Fibroblast of skin of abdomen (primary cell): ENCODE results near the gene TMEM129.
"Not testable (repeated sequence)": the region's sequence is repeated elsewhere in the genome, so short reads cannot be mapped to it uniquely, and the experiment has no call there.

Source experiments
- DNase-seq: peaks from one replicate; pipeline ENCODE4 v3.0.0-alpha.2; 2013

The TMEM129 gene

DNA sequence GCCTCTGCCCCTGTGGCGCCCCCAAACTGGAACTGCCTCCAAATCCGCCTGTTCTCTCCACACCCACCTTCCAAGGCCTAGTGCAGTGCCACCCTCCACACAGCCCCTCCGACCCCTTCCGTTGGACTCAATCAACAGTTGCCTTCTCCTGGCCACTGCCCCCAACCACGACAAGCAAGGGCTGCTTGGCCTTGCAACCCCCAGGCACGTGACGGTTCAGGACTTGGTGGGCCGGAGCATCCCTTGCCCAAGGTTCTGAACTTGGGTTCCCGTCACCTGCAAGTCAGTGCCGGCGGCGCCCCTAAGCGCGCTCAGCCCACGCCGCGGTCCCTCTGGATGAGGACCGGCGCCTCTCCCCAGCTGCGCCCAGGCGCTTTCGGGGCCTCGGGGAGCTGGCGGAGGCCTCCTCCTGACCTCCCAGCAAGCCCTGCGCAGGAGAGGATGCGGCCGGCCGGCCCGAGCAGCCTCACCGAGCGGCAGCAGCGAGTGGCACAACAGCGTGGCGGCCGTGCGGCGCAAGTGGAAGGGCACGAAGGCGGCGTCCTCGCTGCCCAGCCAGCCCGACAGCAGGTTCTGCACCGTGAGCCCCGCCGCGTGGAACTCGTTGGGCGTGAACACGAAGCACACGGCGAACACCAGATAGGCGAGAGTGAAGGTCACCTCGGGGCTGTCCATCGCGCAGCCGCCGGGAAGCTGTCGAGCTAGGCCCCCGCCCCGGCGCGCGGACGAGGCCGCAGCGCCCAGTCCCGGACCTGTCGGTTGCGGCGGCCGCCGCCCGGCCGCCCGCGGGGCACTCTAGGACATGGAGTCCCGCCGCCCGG, 750 bp downstream of the TMEM129 start:
- peak; percentile 16 for DNase-seq

DNA sequence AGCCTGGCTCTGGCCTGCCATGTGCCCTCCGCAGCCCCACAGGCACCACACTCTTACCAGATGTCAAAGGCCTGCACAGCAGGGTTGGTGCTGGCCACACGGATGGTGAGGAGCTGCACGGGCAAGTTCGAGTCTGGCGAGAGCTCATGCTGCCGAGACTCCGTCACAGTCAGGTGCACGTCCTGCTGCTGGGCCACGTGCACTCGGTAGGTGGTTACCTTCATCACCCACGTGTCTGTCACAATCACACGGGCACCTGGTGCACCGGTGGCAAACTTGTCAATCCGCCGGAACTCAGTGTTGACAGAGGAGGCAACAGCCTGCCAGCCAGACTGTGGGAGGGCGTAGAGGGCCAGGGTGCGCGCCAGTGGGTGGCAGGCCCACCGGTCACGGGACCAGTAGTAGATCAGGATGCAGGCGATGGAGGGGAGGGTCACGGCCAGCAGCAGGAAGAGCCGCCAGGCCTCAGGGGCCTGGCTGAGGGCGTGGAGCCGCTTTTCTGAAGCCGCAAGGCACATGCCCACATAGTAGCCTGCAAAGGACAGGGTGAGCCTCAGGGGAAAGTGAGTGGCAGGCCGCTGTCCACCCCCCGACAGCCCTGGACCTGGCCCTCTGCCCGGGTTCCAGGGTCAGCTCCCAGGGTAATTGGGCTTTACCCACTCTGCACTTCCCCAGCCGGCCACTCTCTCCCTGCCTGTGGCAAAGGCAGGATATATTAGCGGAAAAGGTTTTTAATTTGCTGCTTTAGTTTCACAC, 2.9 kb downstream of the TMEM129 start:
- no peak for DNase-seq

DNA sequence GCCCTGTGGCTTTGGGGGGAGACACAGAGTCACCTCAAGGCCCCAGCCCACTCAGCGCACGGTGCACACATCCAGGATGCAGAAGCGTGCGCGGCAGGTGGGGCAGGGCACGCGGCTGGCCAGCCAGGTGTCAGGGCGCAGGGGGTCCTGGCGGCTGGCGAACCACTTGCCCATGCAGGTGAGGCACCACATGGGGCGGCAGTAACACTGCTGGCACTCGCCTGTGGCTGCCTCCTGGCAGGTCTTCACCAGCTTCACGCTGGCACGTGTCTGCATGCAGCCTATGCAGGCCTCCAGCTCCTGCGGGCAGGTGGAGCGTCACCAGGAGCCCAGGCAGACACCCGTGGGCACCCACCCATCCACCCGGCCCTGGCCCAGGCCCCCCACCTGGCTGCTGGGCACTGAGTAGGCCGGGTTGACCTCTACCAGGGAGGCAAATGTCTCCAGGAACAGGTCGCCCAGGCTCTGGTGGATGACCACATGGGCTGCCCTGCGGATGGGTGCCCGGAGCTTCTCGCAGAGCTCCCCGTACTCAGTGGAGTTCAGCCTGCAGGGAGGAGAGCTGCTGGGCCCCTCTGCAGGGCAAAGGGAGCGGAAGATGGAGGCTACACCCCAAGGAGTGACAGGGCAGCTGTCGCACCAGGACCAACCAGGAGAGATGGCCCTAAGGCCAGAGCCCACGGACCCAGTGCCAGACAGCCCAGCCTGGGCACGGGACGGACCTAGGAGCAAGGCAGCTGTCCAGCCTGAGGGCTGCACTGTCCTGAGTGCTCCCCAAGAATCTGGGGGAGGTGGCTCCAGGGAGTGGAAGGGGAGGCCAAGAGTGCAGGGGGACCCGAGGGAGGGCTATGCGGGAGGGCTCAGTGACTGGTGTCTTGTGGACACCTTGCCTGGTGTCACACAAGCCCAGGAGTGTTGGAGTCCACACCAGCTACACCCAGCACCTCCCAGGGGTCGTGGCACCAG, 3.7 kb downstream of the TMEM129 start:
- no peak for DNase-seq

DNA sequence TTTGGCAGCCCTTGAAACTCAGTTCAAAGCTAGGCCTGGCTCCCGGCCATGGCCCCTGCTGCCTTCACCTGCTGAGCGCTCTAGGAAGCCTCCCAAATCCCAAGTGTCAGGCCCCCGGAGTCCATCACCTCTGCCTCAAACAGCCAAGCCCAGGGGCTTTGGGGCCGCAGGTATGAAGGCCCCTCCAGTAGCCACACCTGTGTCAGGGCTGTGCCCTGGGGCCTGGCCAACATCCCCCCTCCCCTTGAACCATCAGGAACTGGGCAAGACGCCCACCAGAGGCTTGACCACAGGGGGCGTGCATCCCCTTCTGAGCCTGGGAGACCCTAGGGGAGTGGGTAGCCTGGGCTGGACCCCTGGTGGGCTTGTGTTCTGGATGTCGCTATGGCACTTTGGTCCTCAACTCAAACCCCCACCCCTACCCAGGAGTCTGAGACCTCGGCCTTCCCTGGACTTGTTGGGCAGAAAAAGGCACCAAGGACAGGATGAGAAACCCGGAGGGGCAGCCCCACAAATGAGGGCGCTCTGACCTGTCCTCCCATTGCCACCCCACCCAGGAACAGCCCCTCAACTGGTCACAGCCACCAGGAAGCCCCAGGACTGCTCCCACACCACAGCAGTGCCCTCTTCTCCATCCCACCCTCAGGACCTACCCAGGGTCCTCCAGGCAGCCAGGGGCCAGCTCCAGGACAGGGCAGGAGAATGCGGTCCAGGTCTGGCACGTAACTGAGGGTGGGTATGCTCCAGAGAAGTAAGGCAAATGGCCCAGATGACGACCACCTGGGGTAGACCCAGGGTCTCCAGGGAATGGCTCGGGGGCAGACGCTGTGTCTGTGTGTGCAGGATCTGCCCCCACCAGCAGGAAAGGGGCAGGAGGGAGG, 4.8 kb downstream of the TMEM129 start:
- no peak for DNase-seq

DNA sequence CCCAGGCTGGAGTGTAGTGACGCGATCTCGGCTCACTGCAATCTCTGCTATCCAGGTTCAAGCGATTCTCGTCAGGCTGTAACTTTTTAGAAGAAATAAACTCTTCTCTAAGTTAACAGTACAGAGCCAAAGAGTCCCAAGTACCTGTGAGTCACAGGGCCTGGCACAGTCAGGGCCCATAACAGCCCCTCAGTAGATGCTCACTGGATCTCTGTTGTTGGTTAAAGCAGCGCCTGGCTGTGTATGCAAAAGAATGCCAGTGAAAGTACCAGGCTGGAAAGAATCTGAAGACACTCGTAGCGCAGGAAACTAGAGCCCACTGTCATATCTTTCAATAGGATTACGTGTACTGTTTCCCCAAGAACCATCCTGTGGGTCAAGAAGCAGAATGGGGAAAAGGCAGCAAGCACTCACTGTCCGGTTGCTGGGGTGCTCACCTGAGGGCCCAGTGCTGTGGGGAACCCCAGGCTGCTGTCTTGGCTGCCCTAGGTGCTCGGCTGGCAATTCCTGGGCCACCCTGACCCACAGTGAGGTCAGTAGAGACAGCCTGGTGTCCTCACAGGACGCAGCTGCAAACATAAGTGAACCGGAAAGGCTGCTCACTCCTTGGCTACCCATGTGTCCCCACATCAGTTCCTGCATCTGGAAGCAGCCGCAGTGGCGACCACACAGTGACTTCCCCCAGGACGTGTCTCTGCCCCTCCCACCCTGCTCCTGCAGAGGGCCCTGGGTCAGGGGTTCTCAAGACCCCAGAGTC, 5.9 kb downstream of the TMEM129 start:
- DNase-seq, result no peak

DNA sequence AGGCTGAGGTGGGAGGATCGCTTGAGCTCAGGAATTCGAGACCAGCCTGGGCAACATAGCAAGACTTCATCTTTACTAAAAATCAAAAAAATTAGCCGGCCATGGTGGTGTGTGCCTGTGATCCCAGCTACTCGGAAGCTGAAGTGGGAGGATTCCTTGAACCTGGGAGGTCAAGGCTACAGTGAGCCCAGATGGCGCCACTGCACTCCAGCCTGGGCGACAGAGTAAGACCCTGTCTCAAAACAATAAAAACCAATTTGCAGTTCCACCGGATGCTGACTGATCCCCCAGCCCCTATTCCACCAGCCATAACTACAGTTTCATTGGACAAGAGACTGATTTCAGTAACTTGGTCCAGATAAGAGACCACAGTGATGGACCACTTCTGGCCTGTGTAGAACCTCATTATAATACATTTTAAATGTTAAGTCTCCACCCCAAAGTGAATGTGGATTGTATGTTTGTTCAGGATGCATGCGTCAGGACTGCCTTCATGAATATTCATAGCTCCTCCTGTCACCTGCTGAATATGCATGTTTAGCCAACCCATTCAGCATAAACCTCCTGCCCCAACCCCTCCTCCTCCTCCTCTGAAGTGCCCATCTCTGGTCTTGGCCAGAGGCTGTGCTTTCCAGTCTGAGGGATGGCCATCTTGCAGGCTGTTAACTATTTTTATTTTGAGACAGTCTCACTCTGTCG, 6.7 kb downstream of the TMEM129 start:
- DNase-seq, result no peak

DNA sequence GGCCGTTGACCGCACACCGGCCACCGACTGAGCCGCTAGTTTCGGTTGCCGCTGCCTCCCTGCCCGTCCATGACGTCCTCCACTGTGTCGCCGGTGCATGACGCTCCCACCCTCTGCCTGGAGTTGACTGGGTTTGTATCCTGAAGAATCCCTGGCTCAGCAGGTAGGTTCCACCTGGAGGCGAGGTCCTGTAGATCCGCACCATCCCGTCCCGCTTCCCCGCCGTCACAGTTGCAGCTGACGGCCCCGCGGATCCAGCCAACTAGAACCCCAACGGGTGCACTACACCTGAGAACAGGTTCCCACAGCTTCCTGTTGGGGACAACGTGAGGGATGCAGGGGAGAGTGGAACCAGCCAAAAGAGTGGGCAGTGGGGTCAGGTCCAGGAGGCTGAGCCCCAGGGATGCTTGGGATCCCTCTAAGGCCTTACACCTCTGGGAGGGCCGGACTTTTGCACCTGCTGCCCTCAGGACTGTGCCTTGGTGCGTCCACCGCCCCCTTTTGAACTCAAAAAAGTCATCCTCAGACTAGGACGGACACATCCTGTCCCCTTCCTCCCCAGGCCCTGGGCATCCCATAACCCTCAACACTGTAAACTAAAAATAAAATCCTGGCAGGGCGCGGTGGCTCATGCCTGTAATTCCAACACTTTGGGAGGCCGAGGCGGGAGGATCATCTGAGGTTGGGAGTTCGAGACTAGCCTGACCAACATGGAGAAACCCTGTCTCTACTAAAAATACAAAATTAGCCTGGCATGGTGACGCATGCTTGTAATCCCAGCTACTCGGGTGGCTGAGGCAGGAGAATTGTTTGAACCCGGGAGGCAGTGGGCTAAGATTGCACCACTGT, 7.9 kb downstream of the TMEM129 start:
- no peak for DNase-seq

DNA sequence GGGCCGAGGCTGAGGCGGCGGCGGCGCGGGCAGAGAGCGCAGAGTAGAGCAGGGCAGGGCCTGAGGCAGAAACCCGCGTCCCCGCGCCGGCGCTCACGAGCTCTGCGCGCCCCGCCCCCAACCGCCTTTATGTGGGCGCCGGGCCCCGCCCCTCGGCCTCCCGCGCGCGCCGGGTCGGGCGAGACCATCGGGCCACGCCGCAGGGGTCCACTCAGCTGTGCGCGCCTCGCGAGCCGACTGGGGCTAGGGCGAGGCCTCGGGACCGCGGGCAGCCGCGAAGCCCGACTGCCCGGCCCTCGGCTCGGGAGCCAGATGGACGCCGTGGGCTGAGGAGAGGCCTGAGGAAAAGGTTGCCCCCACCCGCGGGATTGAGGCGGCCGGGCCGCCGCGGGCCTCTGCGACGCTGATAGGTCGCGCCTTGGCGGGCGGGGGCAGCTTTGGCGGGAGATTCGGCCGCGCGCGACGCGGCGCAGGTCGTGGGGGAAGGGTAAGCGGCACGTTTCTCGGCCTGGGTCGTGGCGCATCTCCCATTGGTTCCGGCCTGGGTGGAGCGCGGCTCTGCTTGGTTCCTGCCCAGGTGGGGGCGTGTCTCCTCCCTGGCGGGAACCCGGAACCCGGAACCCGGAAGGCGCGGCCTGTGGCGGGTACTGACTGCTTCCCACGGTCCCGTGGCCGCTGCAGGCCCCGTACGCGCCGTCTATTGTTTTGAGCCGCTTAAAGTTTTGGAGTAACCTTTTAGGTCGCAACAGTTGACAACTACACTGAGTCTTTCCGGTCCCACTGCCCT, 8.7 kb downstream of the TMEM129 start, which contains the start of gene SLBP:
TSS of gene SLBP (minus strand) at position 104 of the 787 bp plus-strand sequence. CDS start 131 bp downstream, outside the sequence.
- peak; percentile 89 for DNase-seq

DNA sequence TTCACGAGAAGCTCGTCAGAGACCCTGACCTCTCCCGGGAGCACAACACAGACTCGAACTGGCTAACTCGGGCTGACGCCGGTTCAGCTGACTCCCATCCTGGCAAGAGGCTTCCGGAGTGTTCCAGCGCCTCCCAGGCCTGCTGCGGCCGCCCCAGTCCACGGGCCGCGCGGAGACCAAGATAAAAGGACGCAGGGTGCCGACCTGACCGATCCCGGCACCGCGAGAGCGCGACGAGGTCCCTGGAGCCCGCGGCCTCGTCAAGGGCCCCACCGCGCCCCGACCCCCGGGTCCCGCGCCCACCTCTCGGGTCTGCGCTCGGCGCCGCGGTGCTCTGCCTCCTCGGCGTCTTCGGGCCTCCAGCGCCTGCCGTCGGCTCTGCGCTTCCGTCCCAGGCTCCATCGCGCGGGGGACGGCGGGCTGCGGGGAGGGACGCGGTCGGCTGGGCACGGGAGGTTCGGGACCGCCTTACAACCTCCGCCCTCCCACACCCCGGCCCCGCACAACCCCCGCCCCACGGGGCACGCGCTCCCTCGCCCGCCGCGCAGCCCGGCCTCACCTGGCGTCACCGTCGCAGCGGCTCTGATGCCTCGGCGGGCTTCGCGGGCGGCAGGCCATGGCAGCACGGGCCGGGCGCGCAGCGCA, 9.4 kb downstream of the TMEM129 start:
- peak; percentile 29 for DNase-seq

DNA sequence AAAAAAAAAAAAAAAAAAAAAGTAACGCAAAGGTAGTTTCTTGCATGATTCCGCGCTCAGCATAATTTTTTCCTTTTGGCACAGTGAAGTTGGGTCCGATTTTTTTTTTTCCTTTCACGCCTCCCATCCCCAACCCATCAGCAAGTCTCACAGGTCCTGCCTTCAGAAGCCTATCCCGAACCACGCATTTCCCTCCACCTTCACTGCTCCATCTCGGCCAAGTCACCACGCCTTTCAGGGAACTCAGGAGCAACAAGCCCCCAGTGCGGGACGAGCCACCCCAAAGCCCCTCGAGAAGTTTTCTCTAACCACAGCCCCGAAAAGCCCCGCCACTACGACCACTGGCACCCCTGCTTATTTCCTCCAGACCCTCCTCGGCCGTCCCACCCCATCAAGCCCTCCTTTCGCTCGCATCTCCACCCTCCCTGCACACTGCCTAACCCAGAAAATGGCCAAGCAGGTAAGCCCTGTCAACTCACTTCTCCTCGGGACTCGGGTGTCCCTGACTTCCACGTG, 10.0 kb downstream of the TMEM129 start:
- DNase-seq, result no peak

DNA sequence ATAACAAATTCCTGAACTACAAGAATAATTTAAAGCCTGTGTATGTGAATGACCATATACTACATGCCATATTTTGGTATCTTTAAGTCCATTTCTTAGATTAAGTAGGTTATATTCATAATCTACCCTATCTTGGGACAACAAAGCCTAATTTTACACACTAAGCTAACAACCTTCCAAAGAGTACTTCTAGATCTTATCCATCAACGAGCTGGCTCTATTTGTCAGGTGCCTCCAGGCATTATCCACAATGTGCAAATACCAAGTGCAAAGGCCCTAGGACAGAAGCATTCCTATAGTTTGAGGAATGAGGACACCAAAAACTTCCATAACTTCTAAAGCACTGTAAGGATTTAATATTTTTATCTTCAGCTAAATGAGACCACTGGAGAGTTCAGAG, 12.5 kb downstream of the TMEM129 start:
- no peak for DNase-seq

DNA sequence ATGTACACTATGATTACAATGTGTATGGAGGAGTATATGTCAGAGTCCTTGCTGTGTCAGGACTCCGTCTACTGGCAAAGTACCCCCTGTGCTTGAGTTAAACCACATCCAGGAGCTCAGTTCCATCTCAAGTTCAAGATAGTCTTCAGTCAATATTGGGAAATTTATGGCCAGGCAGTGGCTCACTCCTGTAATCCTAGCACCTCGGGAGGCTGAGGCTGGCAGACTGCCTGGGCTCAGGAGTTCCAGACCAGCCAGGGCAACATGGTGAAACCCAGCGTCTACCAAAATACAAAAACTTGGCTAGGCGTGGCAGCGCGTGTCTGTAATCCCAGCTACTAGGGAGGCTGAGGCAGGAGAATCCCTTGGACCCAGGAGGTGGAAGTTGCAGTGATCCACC, 14.8 kb downstream of the TMEM129 start:
- no peak for DNase-seq

DNA sequence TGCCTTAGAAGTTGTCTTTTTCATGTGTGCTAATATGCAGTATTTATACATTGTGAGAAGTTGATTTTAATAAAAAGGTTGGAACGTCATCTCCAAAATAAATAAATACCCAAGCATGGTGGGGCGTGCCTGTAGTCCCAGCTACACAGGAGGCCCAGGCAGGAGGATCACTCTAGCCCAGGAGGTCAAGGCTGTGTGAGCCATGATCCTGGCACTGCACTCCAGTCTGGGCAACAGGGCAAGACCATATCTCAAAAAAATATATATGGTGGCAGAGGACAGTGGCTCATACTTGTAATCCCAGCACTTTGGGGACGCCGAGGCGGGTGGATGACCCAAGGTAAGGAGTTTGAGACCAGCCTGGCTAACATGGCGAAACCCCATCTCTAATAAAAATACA, 15.4 kb downstream of the TMEM129 start:
- DNase-seq, result no peak

DNA sequence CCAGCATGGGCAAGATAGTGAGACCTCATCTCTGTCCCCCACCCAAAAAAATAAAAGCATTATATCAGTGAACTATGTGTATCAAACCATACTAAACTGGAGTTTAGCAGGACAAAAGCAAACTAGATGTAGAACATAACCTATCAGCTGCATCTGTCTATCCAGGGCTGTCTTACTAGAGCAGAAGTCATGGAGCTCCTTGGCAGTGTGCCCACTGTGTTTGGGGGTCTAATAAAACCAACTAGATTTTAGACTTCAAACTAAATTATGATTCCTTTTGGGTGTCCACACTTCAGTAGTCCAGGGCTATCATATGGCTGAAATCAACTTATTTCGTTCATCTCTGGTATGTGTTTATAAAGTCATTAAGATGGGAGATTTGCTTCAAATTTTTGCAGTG, 17.3 kb downstream of the TMEM129 start:
- DNase-seq, result no peak

DNA sequence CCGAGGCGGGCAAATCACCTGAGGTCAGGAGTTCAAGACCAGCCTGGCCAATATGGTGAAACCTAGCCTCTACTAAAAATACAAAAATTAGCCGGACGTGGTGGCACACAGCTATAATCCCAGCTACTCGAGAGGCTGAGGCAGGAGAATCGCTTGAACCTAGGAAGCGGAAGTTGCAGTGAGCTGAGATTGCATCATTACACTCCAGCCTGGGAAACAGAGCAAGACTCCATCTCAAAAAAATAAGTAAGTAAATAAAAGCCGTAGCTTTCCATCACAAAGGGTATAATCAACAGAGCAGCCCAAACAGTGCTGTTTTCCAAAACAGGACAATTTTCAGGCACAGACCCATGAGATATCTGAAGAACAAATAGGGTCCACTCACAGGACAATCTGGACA, 19.5 kb downstream of the TMEM129 start:
- DNase-seq, result not testable (repeated sequence)

DNA sequence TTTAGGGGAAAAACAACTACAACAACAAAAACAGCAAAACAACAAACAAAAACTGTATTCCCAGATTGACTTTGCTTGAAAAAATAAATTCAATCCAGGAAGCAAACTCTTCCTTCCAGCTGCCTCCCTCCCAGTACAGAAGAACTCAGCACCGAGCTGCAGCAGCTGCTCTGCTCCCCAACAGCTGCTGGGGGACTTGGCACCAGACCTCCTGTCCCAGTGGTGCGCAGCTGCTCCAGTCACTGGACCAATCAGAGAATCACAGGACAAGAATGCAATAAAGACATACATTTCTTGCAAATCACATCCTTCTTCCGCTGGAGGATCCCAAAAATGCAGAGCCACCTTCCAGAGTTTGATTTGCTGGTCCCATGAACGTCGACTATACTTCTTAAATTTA, 25.2 kb downstream of the TMEM129 start:
- DNase-seq, result no peak

DNA sequence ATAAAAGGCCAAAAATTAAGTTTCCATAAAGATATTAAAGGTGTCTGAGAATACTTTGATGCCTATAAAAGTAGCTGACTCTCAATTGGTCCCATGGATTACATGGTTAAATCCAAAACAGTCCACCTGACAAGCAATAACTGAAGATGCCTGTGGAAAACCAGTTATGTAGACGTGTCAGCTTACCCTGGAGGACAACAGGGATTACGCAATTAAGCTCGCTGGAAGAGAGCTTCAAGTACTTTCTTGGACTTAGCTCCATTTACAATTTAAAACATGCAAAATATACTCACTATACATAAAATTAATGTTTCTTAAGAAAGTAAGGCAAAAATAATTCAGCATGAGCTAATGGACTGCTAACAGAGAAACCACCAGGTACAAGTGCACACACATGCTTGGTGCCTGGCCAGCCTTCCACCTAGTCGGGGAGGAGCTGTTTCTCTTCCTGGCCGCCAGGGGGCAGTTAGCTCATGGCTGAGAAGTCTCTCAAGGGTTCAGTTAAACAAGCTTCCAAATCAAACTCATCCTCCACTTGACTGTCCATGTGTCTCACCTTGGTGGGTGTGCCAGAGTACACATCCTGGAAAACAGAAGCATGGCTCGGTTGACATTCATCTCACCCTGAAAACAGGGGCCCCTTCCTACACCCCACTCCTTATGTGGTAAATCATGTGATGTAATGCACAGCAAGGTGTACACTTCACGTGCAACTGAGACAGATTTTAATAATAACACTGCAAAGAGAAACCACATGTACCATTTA, 27.8 kb downstream of the TMEM129 start:
- DNase-seq, result peak; percentile 70
